GM19452 (cell line): Measurements from ENCODE around the gene PRDM2.
"Not testable (repeated sequence)": the region's sequence is repeated elsewhere in the genome, so short reads cannot be mapped to it uniquely, and the experiment has no call there.

Source experiments
- ATAC-seq: cut with Tn5 transposase; IDR thresholded peaks from one replicate; pipeline ENCODE4 v1.9.1; 2021; ENCODE audit not compliant: unreplicated experiment

The PRDM2 gene, protein sequence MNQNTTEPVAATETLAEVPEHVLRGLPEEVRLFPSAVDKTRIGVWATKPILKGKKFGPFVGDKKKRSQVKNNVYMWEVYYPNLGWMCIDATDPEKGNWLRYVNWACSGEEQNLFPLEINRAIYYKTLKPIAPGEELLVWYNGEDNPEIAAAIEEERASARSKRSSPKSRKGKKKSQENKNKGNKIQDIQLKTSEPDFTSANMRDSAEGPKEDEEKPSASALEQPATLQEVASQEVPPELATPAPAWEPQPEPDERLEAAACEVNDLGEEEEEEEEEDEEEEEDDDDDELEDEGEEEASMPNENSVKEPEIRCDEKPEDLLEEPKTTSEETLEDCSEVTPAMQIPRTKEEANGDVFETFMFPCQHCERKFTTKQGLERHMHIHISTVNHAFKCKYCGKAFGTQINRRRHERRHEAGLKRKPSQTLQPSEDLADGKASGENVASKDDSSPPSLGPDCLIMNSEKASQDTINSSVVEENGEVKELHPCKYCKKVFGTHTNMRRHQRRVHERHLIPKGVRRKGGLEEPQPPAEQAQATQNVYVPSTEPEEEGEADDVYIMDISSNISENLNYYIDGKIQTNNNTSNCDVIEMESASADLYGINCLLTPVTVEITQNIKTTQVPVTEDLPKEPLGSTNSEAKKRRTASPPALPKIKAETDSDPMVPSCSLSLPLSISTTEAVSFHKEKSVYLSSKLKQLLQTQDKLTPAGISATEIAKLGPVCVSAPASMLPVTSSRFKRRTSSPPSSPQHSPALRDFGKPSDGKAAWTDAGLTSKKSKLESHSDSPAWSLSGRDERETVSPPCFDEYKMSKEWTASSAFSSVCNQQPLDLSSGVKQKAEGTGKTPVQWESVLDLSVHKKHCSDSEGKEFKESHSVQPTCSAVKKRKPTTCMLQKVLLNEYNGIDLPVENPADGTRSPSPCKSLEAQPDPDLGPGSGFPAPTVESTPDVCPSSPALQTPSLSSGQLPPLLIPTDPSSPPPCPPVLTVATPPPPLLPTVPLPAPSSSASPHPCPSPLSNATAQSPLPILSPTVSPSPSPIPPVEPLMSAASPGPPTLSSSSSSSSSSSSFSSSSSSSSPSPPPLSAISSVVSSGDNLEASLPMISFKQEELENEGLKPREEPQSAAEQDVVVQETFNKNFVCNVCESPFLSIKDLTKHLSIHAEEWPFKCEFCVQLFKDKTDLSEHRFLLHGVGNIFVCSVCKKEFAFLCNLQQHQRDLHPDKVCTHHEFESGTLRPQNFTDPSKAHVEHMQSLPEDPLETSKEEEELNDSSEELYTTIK (N-terminal part only)

DNA sequence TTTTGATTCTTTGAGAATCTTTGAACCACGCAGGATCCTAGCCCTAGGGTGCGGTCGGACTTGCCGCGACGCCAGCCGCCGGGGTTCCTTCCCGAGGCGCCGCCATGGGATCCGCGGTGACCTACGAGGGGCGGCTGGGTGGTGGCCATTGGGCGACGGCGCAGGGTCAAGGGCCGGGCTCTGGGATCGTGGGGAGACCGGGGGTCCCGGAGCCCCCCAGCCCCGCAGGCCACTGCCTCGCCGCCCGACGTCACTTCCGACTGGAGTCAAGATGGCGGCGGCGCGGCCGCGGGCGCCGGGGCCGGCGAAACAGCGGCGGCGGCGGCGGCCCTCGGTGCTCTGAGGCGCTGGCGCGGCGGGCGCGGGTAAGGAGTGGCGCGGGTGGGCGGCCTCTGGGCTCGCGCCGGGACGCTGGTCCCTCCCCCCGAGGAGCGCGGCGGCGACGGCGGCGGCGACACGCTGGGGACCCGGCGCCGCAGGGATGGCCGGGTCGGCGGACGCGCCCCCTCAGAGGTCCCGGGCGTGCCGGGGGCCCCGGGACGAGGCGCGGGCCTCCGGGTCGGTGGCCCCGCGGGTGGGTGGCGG, at the start of gene PRDM2:
PRDM2 (plus strand) TSS at position 253 of the 585 bp plus-strand sequence. CDS start 15,418 bp downstream, outside the sequence.
- ATAC-seq: peak; percentile 39

- no peak for ATAC-seq
Observed at GRCh38 chr1:13651279-13651678, 48.7 kb upstream of the PRDM2 start.

DNA sequence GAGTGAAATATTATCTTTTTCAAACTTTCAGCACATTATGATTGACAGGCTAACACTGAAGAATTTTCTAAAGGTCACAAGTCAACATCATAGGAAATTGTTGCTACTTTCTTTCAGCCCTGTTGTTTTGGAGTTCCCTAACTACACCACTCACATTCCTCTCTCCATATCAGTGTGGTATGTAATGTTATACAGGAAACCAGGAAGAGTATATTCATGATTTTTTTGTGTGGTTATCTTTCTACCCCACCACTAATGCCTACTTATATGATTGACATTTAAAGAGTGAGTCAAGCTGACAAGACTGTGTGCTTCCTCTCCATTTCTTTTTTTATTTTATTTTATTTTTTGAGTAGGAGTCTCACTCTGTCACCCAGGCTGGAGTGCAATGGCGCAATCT, 47.8 kb upstream of the PRDM2 start:
- ATAC-seq: no peak

DNA sequence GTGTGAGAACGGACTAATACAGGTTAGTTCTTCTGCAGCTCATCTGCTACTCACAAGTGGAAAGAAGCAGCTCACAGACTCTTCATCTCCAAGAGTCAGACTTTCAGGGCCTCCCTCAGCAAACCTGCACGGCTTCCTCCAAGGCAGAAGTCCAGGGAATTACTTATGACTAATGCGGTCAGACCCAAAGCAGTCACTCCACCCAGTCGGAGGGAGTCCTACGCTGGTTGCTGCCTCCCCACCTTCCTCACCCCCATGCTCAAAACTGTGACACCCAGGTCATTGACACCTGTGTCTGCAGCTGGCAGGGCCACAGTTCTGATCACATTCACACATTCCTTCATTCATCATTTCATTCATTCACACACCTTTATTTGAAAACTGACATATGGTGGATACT, 38.4 kb upstream of the PRDM2 start:
- no peak for ATAC-seq

DNA sequence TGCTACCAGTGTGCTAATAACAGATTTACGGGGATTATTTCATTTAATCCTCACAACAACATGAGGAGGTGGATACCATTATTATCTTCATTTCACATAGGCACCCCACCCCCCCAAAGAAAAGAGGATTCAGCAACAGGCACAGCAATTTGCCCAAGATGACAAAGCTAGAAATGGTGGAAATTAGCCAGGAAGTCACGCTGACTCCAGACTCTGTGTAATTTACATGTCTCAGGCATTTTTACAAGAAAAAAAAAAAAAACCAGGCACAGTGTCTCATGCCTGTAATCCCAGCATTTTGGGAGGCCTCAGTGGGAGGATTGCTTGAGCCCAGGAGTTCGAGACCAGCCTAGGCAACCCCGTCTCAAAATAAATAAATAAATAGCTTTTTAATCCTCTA, 37.5 kb upstream of the PRDM2 start:
- ATAC-seq: no peak

DNA sequence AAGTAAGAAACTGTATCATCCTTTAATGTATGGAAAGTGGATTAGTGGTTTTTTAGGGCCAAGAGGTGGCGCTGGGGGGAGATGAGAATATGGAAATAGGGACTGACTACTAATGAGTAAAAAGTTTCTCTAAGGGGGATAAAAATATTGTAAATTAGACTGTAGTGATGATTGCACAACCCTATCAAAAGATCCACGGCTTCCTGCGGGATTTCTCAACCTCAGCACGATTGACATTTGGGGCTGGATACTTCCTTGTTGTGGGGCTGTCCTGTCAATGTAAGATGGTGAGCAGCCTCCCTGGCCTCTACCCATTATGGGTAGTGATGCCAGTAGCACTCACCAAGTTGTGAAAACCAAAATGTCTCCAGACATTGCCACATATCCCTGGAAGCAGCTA, 36.0 kb upstream of the PRDM2 start:
- no peak for ATAC-seq

DNA sequence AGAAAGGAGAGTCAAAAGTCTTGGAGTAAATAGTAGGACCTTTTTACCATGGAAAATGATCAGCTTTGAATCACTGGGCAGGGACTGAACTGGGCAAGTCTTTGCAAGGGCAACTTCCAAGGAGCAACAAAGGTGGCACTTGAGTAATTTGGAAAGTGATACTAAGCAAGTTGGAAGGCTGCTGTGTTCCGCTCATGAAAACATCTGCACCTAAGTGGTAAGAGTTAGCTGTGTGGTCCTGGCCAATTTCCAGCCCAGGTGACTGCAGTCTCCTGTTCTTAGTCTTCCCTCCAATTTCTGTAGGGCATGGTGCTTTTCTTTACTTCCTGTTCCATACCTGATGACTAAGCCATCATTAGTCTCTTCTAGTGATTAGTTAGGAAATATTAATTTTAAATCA, 35.5 kb upstream of the PRDM2 start:
- peak; percentile 49 for ATAC-seq

- ATAC-seq: no peak
Observed at GRCh38 chr1:13666317-13666716, 33.7 kb upstream of the PRDM2 start.

DNA sequence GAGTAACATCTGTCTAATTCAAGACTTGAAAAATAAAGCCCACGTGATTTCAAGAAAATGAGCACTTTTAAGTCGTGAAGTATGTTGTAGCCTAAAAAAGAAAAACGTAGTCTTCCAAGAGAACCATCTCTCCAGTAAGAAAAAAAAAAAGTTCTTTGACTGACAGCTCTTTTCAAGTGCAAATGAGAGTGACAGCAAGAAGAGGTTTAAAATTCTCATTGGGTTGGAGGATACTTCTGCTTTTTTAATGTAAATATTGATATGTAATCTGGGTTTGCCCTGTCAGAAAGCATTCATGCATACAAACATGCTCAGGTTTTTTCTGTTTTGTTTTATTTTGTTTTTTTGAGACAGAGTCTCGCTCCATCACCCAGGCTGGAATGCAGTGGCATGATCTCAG, 32.3 kb upstream of the PRDM2 start:
- no peak for ATAC-seq

GRCh38 chr1:13674377-13674776, 25.6 kb upstream of the PRDM2 start:
- ATAC-seq: no peak

- no peak for ATAC-seq
Observed at GRCh38 chr1:13675151-13675651, 24.8 kb upstream of the PRDM2 start.

GRCh38 chr1:13677896-13678295, 22.1 kb upstream of the PRDM2 start:
- no peak for ATAC-seq

DNA sequence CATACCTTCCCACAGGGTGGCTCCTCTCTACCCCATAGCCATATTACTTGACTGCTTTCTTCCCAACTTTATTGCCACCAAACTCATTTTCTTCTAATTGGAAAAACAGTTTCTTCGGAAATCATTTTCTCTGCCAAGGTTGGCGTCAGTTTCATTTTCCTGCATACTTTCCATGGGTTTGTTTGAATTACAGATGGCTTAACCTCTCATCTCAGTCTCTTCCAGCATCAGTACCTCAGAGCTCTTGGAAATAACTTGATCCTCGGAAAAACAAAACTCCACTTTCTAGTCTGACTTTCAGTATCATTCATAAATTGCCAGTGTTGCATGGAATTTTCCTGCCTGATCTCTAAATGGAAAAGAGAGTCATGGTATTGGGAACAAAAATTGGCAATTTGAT, 20.3 kb upstream of the PRDM2 start:
- no peak for ATAC-seq

DNA sequence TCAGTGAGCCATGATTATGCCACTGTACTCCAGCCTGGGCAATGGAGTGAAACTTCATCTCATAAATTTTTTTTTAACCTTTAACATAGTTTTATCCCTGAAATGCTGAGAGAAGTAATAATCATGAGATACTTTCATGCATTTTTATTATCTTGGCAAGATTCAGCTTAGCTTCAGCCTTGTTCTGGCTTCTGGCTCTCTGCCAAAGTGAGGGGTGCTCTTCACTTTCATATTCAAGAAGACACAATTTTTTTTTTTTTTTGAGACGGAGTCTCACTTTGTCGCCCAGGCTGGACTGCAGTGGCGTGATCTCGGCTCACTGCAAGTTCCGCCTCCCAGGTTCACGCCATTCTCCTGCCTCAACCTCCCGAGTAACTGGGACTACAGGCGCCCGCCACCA, 19.4 kb upstream of the PRDM2 start:
- ATAC-seq: not testable (repeated sequence)

GRCh38 chr1:13681921-13682320, 18.1 kb upstream of the PRDM2 start:
- ATAC-seq: no peak

DNA sequence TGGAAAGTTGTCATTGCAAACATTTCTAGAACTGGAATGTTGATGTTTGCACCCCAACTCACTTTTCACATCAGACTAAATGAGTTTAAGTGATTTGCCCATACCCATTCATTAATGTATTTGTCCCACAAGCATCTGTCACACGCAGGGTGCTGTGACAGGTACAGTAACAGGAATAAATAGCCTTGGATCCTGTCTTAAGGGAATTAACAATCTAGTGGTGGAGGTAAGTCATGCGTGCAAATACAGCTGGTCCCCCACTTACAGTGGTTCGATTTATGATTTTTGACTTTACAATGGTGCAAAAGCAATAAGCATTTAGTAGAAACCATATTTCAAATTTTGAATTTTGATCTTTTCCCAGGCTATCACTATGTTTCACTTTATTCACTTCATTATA, 17.5 kb upstream of the PRDM2 start:
- no peak for ATAC-seq

DNA sequence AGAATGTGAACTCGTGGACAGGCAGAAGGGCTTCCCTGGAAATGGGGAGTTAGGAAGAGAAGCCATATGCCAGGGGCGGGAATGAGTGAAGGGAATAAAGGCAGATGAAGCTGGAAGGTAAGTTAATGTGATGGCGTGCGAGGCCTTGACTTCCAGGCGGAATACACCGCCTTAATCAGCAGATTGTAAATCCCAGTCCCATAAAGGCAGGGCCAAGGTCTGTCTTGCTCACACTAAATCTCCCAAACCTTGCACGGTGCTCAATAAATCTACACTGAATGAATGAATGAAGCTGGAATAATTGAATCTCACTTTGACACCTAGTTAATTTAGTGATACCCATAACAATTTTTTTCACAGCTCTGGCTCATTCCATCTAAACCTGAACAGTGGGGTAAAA, 16.8 kb upstream of the PRDM2 start:
- ATAC-seq: no peak

DNA sequence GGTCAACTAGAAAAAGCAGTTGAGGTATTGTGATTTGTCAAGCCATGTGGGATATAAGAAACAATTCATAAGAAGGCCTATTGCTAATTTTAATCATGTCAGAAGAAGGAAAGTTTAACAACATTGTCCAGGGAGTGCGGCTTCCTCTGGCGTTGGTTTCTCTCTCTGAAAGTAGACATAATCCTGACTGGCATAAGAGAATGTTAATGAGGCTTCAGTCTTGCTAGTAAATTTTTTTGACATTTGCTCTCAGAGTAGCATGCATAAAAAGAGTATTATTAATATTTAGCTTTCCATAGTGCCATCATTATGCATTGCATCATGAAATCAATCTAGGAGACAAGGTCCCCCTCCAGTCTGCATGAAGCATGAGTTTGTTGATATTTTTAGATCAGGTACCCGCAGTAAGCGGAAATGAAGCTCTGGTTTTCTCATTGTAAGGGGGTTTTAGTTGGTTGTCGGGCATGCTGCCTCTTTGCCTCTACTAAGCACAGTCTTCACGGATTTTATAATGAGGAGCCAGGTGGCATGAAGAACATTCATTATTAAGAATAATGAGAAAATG, 12.8 kb upstream of the PRDM2 start:
- no peak for ATAC-seq

DNA sequence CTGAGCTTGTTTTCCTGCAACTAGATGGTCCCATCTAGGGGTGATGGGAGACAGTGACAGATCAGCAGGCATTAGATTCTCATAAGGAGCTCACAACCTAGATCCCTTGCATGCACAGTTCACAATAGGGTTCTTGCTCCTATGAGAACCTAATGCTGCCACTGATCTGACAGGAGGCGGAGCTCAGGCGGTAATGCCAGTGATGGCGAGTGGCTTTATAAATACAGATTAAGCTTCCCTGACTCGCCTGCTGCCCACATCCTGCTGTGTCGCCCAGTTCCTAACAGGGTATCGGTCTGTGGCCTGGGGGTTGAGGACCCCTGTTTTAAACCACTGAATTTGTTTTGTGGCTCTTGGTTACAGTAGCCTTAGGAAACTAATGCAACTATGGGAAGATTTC, 6.9 kb upstream of the PRDM2 start:
- not testable (repeated sequence) for ATAC-seq

GRCh38 chr1:13694886-13695684, 4.9 kb upstream of the PRDM2 start:
- no peak for ATAC-seq
